Dendritic cell treated with granulocyte-macrophage colony-stimulating factor and Interleukin-4, amounts not matched to agents 40 ng/mL and 50 ng/mL, for 4 days (primary cell): Measurements from ENCODE around the gene KCNJ10.

Source experiments
- H3K27ac Mint-ChIP-seq: one replicate; pipeline ENCODE4 v1.8.0; 2022; ENCODE audit warnings: mild to moderate bottlenecking, mixed read lengths
- H3K27me3 Mint-ChIP-seq: one replicate; pipeline ENCODE4 v1.8.0; 2022; ENCODE audit warnings: mild to moderate bottlenecking, mixed read lengths
- H3K36me3 Mint-ChIP-seq: one replicate; pipeline ENCODE4 v1.8.0; 2022; ENCODE audit warnings: low read depth, mixed read lengths
- H3K4me1 Mint-ChIP-seq: one replicate; pipeline ENCODE4 v1.8.0; 2022; ENCODE audit warnings: low read depth, mixed read lengths
- H3K4me3 Mint-ChIP-seq: one replicate; pipeline ENCODE4 v1.8.0; 2022; ENCODE audit warnings: mild to moderate bottlenecking, moderate library complexity, mixed read lengths
- H3K9me3 Mint-ChIP-seq: one replicate; pipeline ENCODE4 v1.8.0; 2022; ENCODE audit warnings: mixed read lengths
- intact Hi-C: fragments of 100-400 bp; cut with micrococcal nuclease; formaldehyde crosslinking; loops from one replicate; pipeline ENCODE4 v1.15.0; 2022

Gene KCNJ10

DNA sequence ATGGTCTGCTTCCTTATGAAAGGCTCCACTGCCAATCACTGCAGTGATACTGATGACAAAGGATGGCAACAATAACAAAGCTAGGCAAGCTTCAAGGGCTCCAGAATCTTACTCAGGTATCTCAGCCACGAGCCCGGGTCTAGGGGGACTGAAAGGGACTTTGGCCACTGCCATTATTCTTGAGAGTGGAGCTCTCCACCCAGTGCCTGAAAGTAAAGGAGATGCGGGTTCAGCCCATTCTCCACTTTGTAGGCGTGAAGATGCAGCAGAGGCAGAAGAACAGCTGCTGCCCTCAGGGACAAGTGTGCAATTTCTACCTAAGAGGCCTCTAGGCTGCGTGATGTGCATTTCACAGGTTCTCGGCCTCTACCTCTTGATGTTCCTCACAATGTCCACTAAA is 84.5 kb downstream of the KCNJ10 start:
- H3K36me3 Mint-ChIP-seq = no peaks in the 10 kb centered on the region
- intact Hi-C loops = no loop called here
- peaks cover 16% of the 10 kb centered on the region for H3K27me3 Mint-ChIP-seq
- no peak overlapping the region for H3K4me3 Mint-ChIP-seq
- H3K4me1 Mint-ChIP-seq = peaks cover 5% of the 10 kb centered on the region
- H3K27ac Mint-ChIP-seq = no peak overlapping the region
- no peaks in the 10 kb centered on the region for H3K9me3 Mint-ChIP-seq

DNA sequence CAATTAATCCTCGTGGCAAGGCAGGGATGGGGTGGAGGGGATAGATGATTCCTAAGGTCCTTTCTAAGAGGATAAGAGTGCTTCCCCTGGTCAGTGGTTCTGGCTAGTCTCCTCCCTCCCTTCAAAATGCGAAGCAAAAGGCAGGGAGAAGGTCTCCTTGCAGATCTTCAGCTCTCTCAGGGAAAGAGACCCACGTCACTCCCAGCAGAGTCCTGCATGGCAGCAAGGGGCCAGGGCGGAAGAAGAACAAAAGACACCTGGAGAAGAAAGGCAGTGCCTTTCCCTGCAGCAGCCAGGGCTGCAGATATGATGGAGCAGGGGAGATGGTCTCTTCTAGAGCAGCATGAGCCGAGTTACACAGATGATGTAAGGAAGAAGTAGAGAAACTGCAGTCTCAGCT is 86.3 kb downstream of the KCNJ10 start:
- Mint-ChIP-seq H3K27me3 (peaks cover 26% of the 10 kb centered on the region), H3K4me1 (peaks cover 5% of the 10 kb centered on the region), H3K36me3 (no peaks in the 10 kb centered on the region), H3K27ac (no peak overlapping the region), H3K9me3 (no peaks in the 10 kb centered on the region), H3K4me3 (no peak overlapping the region)
- intact Hi-C loops = no loop called here

DNA sequence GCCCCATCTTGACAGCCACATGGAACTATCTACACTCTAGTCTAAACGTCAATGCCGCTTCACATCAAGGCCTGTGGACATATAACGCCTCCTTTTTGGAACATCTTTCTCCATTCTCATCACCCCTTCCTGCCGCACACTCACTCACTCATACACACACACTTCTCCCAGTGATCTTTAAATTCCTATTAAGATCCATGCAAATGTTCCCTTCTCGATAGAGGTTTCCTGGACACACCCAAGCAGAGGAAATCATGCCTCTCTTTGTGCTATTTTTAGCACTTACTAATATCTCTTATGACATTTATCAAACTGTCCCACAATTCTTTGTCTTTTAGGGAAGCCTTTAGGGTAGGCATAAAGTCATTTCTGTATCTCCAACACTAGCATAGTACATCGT is 87.7 kb downstream of the KCNJ10 start:
- Mint-ChIP-seq H3K4me1 (peaks cover 5% of the 10 kb centered on the region), H3K9me3 (no peaks in the 10 kb centered on the region), H3K27me3 (peaks cover 35% of the 10 kb centered on the region), H3K27ac (no peak overlapping the region), H3K4me3 (no peak overlapping the region), H3K36me3 (no peaks in the 10 kb centered on the region)
- intact Hi-C loops = no loop called here

DNA sequence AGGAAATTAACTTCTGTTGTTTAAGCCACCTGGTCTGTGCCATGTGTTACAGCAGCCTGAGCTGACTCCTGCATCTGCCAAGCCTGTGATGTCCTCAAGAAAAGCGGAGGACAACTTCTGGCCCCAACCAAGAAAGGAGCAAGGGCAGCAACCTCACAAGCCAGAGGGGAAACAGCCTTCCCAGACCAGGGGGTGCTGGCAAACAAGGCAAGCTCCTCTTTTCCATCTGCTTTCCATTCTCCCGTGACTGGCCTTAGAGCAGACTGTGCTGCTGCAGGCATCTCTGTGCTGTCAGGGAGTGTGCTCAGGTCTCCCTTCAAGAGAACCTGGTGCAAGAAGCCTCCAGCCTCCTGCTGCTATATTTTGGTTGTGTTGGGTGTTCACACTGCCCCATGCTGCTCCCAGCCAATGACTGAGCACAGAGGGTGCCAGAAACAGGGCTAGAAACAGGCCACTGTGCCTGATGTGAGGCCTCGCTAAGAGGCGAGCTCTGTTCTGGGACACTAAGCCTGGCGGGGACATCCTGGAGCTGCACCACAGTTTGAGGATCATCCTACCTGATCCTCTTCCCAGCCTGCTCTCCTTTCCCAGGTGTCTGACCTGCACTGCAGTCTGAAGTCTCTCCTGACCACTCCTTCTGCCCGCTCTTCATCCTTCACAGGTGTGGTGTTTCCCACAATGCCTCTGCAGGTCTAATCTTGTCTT is 88.5 kb downstream of the KCNJ10 start:
- no peak overlapping the region for H3K4me3 Mint-ChIP-seq
- H3K4me1 Mint-ChIP-seq = peaks cover 5% of the 10 kb centered on the region
- H3K36me3 Mint-ChIP-seq = no peaks in the 10 kb centered on the region
- peaks cover 41% of the 10 kb centered on the region for H3K27me3 Mint-ChIP-seq
- intact Hi-C loops = no loop called here
- H3K9me3 Mint-ChIP-seq = no peaks in the 10 kb centered on the region
- H3K27ac Mint-ChIP-seq = no peak overlapping the region

DNA sequence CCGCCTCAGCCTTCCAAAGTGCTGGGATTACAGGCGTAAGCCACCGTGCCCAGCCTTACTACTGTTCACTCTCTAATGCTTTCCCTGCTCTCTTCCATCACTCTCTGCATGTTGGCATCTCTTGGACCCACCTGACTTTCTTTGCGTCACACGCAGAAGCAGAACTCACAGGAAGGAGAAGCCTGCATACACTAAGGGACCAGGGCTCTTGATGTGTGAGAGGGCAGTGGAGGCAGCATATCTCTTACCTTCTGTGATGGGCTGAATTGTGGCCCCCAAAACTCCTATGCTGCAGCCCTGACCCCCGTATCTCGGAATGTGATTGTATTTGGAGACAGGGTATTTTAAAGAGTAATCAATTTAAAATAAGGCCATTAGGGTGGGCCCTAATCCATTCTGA is 89.2 kb downstream of the KCNJ10 start:
- H3K4me3 Mint-ChIP-seq = no peak overlapping the region
- peaks cover 41% of the 10 kb centered on the region for H3K27me3 Mint-ChIP-seq
- intact Hi-C loops = no loop called here
- H3K4me1 Mint-ChIP-seq = peaks cover 5% of the 10 kb centered on the region
- no peak overlapping the region for H3K27ac Mint-ChIP-seq
- H3K9me3 Mint-ChIP-seq = no peaks in the 10 kb centered on the region
- H3K36me3 Mint-ChIP-seq = no peaks in the 10 kb centered on the region

DNA sequence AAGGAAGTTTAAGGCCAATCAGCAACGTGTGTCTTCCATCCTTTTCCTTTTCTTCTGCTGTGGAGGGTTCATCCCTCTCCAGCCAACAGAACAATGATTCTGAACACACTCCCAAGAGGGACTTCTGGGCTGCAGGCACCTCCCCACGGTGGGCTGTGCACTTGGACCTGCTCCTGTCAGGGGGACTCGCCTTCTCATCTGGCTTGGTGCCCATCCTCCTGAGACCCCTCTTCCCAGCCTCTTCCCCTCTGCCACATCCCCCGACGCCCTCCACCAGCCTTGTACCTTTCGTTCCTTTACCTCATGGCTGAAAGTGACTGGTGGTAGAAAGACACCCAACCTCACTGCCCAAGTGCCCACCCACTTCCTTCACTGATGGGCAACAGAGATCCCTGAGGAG is 89.9 kb downstream of the KCNJ10 start:
- Mint-ChIP-seq H3K27ac (no peak overlapping the region), H3K4me1 (peaks cover 5% of the 10 kb centered on the region), H3K27me3 (peaks cover 38% of the 10 kb centered on the region), H3K9me3 (no peaks in the 10 kb centered on the region), H3K4me3 (no peak overlapping the region), H3K36me3 (no peaks in the 10 kb centered on the region)
- intact Hi-C loops = no loop called here

DNA sequence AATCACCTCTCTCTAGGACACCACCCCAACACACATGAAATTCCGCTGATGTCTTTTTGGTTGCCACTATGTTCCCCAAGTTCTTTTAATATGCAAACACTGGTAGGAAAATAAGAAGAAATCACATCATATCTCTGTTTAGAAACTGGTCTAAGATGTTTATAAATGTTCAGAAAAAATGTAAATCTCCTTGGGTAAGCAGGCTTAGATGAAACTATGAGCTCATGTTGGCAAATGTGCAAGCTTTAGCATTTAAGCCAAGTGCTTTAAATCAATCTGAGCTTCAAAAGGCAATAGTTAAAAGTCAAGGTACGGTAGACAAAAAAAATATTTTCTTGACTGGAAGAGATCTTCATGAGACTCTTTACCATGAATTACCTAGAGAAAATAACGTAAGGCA is 90.7 kb downstream of the KCNJ10 start:
- Mint-ChIP-seq H3K36me3 (no peaks in the 10 kb centered on the region), H3K27ac (no peak overlapping the region), H3K9me3 (no peaks in the 10 kb centered on the region), H3K4me3 (no peak overlapping the region), H3K27me3 (peaks cover 37% of the 10 kb centered on the region), H3K4me1 (peaks cover 5% of the 10 kb centered on the region)
- intact Hi-C loops = no loop called here

DNA sequence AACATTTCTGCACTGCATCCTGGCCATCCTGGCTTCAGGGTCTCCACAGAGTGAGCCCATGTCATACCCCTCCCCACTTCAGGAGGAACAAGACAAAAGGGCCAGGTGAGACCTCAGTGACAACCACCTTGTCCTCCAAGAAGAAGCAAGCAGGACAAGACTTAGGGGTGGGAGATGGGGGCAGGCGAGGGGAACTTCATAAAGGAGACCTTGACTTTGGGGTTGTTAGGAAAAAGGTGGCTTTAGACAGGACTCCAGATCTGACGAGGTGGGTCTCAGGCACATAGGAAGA is 91.9 kb downstream of the KCNJ10 start:
- intact Hi-C loops = no loop called here
- no peak overlapping the region for H3K4me3 Mint-ChIP-seq
- H3K36me3 Mint-ChIP-seq = no peaks in the 10 kb centered on the region
- H3K27me3 Mint-ChIP-seq = peaks cover 31% of the 10 kb centered on the region
- peaks cover 5% of the 10 kb centered on the region for H3K4me1 Mint-ChIP-seq
- no peaks in the 10 kb centered on the region for H3K9me3 Mint-ChIP-seq
- no peak overlapping the region for H3K27ac Mint-ChIP-seq

DNA sequence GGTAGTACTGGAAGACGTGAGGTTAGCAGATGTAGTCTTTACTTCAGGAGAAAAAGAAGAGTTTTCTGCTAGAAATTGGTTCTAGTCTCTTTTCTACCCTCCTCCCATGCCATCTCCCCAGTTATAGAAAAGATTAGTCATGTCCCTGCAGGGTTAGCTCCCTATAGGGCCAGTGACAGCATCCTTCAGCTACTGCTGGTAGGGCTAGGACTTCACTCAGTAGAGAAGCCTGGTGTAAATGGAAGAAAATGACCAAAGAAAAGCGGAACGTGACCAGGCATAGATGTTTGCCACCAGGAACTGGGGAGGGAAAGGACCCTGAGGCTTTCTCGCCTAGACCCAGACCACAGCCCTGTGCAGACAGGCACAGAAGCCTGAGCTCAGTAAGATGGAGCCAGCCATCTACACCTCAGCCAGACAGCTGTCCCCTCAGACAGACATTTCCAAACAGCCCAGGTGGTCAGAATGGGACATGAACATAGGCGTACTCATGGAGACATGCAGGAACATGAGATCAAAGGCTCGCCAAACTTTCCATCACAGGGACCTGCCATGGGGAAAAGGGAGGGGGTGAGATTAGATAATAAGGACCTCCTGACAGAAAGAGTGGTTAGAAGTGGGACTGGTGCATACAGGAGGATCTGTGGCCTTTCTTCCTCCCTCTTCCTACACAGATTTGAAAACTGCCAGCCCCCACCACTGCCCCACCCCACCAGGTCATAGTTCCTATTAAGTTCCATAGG is 92.4 kb downstream of the KCNJ10 start:
- intact Hi-C loops = no loop called here
- H3K27ac Mint-ChIP-seq = no peak overlapping the region
- H3K9me3 Mint-ChIP-seq = no peaks in the 10 kb centered on the region
- H3K4me3 Mint-ChIP-seq = no peak overlapping the region
- peaks cover 5% of the 10 kb centered on the region for H3K4me1 Mint-ChIP-seq
- H3K36me3 Mint-ChIP-seq = no peaks in the 10 kb centered on the region
- peaks cover 30% of the 10 kb centered on the region for H3K27me3 Mint-ChIP-seq

DNA sequence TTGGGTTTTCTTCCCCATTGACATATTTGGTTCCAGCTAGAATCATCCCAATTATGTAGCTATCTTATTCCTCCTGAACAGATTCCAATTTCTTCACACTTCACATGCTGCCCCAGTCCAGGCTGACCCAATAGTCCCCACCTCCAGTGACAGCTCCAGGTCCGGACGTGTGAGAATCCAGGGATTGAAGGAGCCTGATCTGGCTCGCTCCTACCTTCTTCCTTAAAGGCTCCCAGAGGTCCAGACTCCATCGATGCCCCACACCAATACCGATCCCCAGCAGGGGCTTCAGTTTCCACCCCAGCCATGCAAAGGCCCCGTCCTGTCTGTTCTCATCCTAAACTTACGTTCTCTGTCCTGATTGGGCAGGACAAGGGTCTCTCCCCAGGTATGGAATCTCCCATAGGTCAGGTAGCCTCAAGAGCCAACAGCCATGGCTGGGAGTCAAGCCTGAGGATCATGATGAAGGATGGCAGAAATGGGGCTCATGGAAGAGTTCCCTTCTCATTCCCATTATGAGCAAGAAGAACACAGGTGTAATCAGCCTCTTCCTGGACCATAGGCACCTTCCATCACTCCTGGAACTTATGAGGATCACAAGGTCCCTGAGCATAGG is 95.5 kb downstream of the KCNJ10 start:
- intact Hi-C loops = no loop called here
- Mint-ChIP-seq H3K27ac (no peak overlapping the region), H3K27me3 (peaks cover 21% of the 10 kb centered on the region), H3K4me1 (peaks cover 5% of the 10 kb centered on the region), H3K4me3 (no peak overlapping the region), H3K36me3 (no peaks in the 10 kb centered on the region), H3K9me3 (no peaks in the 10 kb centered on the region)

DNA sequence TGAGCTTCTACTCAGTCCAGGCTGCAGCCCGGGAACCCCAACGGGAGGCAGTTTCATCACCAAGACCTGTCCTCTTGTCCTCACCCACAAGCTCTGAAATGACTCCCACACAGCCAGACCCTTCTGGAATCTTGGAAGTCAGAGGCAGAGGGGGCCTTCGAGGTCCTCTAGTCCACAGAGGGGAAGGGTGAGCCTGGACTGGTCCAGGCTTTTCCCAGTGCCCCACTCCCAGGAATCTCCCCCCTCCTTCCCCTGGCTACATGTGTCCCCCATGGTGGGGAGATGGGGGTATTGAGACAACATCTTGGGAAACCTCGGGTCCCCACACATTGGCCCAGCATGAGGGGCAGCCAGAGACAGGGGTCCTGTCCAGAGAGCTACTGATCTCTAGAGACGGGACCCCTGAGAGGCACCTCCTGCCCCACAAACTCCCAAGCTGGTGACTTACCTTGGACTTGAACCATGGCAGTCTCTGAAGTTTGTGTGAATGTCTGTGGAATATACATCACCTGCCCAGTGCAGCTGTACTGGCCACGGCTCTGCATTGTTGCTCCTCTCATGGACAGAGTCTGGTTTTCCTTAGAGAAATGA is 96.5 kb downstream of the KCNJ10 start:
- no peaks in the 10 kb centered on the region for H3K36me3 Mint-ChIP-seq
- peaks cover 22% of the 10 kb centered on the region for H3K27me3 Mint-ChIP-seq
- H3K9me3 Mint-ChIP-seq = no peaks in the 10 kb centered on the region
- peaks cover 13% of the 10 kb centered on the region for H3K4me1 Mint-ChIP-seq
- intact Hi-C loops = no loop called here
- no peak overlapping the region for H3K4me3 Mint-ChIP-seq
- H3K27ac Mint-ChIP-seq = no peak overlapping the region

DNA sequence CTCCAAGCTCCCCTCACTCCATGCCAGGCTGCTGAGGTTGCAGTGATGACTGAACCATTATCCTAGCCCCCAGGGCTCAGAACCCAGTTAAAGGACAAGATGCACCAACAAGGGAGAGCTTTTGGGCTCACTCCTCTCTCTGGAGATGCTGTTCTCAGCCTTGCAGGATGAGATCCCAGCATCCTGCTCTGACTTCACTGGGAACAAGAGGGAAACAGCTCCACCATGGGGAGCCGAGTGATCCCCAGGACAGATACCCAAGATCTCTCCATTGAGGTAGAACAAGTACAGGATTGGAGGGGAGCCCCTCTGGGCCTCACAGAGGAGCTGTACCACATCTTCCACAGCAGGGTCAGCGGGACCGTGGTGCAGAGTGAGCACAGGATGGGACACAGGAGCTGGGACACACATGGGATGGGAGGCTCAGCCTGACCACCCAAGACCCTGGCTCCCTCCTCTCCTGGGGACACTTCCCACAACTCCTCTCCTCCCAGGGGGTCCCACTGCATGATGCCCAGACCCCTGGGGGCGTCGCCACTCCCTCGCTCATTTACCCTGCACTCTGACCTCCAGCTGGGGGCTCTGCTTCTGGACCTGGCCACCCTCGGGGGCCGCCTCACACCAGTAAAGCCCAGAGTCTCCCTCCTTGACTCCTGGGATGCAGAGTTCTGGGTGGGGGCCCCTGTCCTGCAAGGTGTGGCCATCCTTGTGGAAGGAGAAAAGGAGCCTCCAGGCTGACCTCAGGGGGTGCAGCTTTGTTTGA is 97.3 kb downstream of the KCNJ10 start:
- H3K9me3 Mint-ChIP-seq = no peaks in the 10 kb centered on the region
- no peaks in the 10 kb centered on the region for H3K36me3 Mint-ChIP-seq
- no peak overlapping the region for H3K4me3 Mint-ChIP-seq
- intact Hi-C loops = no loop called here
- H3K27ac Mint-ChIP-seq = no peak overlapping the region
- peaks cover 18% of the 10 kb centered on the region for H3K4me1 Mint-ChIP-seq
- H3K27me3 Mint-ChIP-seq = peaks cover 20% of the 10 kb centered on the region

DNA sequence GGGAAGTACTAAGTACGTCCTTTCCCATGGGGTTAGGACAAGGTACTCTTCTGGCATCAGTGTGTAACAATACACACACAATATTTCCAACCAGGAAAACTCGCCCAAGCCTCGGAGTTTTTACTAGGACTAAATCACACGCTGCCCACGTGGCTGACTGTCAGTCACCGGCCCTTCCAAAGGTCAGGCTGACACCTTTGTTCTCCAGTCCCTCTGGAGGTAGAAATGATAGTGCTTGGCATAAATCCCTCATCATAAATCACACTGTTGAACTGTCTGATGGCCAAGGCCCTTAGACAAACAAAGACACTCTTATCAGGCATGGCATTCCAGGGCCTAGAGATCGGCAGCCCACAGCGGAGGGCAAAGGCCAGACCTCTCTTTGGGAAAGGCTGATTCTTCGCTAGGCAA is 99.0 kb downstream of the KCNJ10 start:
- no peaks in the 10 kb centered on the region for H3K9me3 Mint-ChIP-seq
- H3K4me3 Mint-ChIP-seq = no peak overlapping the region
- intact Hi-C loops = no loop called here
- no peaks in the 10 kb centered on the region for H3K36me3 Mint-ChIP-seq
- no peak overlapping the region for H3K27ac Mint-ChIP-seq
- H3K4me1 Mint-ChIP-seq = peaks cover 18% of the 10 kb centered on the region
- H3K27me3 Mint-ChIP-seq = peaks cover 10% of the 10 kb centered on the region

DNA sequence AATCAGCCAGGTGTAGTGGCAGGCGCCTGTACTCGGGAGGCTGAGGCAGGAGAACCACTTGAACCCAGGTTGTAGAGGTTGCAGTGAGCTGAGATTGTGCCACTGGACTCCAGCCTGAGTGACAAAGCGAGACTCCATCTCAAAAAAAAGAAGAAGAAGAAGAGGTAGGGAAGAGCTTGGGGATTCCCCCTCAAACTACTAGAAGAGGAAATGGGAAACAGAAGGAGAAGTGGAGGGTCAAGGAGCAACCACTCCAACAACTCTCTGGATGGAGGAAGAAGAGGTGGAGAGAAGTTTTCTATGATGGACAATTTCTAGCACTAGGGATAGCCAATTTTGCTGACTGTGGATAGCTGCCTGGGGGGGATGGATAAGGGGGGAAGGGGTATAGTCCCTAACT is 101.1 kb downstream of the KCNJ10 start:
- peaks cover 18% of the 10 kb centered on the region for H3K4me1 Mint-ChIP-seq
- H3K36me3 Mint-ChIP-seq = no peaks in the 10 kb centered on the region
- H3K9me3 Mint-ChIP-seq = no peaks in the 10 kb centered on the region
- peaks cover 10% of the 10 kb centered on the region for H3K27me3 Mint-ChIP-seq
- no peak overlapping the region for H3K4me3 Mint-ChIP-seq
- intact Hi-C loops = no loop called here
- no peak overlapping the region for H3K27ac Mint-ChIP-seq
